ENCODE measurements around the gene DLX6. TPM values are rescaled to one million over a fixed set of nuclear protein-coding genes. Genes with fewer than 3 reads are reported as not detected.

Gene DLX6
- total and polyA plus RNA-seq, 2 experiments from 2014 or later = not detected

GRCh38 chr7:96989859-96990317 lies 15.5 kb upstream of the DLX6 start:
- TF ChIP-seq EZH2 (IDR thresholded peaks at IDR 0.05; ENCODE audit: low read depth, unreplicated experiment) = peak; percentile 84
- no peak for TF ChIP-seq EZH2phosphoT487 (IDR thresholded peaks at IDR 0.05; ENCODE audit: unreplicated experiment)
- Histone ChIP-seq H3F3A (replicated peaks; ENCODE audit: low read depth) (peaks cover 16% of the 10 kb centered on the region; the same call in 1 of the 2 replicates), H3K4me1 (ENCODE audit: insufficient read depth) (peaks cover 78% of the 10 kb centered on the region), H3K36me3 (ENCODE audit: insufficient read depth) (no peaks in the 10 kb centered on the region), H4K20me1 (replicated peaks; ENCODE audit: insufficient read depth) (peaks cover 14% of the 10 kb centered on the region), H3K27ac (ENCODE audit: low read depth) (no peak overlapping the region), H3K9me2 (ENCODE audit: insufficient read depth) (no peaks in the 10 kb centered on the region), H3K27me3 (ENCODE audit: insufficient read depth) (peaks cover 100% of the 10 kb centered on the region), H3K79me2 (replicated peaks; ENCODE audit: insufficient read depth) (no peaks in the 10 kb centered on the region), H2AFZ (no peak overlapping the region), H3K4me2 (peak overlapping the region; percentile 74), H3K4me3 (peak overlapping the region; percentile 43)
- Mint-ChIP-seq H3K4me1 (peaks cover 56% of the 10 kb centered on the region), H3K36me3 (ENCODE audit: low read depth) (no peaks in the 10 kb centered on the region), H3K9me3 (peaks cover 7% of the 10 kb centered on the region; the same call in 1 of the 3 replicates), H3K27ac (no peak overlapping the region), H3K27me3 (ENCODE audit: insufficient read depth, low read depth, poor library complexity) (peaks cover 95% of the 10 kb centered on the region), H3K4me3 (peak overlapping the region; percentile 59)
- no peak for ATAC-seq
- DNase-seq (ENCODE audit: low spot score) = no peak

GRCh38 chr7:96991546-96992191 lies 13.7 kb upstream of the DLX6 start:
- H3K9me3 Mint-ChIP-seq = peaks cover 7% of the 10 kb centered on the region; the same call in 1 of the 3 replicates
- Histone ChIP-seq H3K4me3 (peak overlapping the region; percentile 49), H3K27ac (ENCODE audit: low read depth) (no peak overlapping the region), H3K4me2 (peak overlapping the region; percentile 78), H3K79me2 (replicated peaks; ENCODE audit: insufficient read depth) (no peaks in the 10 kb centered on the region), H3K9me2 (ENCODE audit: insufficient read depth) (no peaks in the 10 kb centered on the region), H2AFZ (no peak overlapping the region), H3K36me3 (ENCODE audit: insufficient read depth) (no peaks in the 10 kb centered on the region), H4K20me1 (replicated peaks; ENCODE audit: insufficient read depth) (peaks cover 22% of the 10 kb centered on the region), H3K4me1 (ENCODE audit: insufficient read depth) (peaks cover 70% of the 10 kb centered on the region), H3K27me3 (ENCODE audit: insufficient read depth) (peaks cover 100% of the 10 kb centered on the region), H3F3A (replicated peaks; ENCODE audit: low read depth) (peaks cover 17% of the 10 kb centered on the region)
- H3K27me3 Mint-ChIP-seq (ENCODE audit: insufficient read depth, low read depth, poor library complexity) = peaks cover 100% of the 10 kb centered on the region
- H3K4me1 Mint-ChIP-seq = peaks cover 51% of the 10 kb centered on the region
- DNase-seq (ENCODE audit: low spot score) (peak; percentile 42), ATAC-seq (no peak)
- H3K27ac Mint-ChIP-seq = no peak overlapping the region
- H3K36me3 Mint-ChIP-seq (ENCODE audit: low read depth) = no peaks in the 10 kb centered on the region
- H3K4me3 Mint-ChIP-seq = peak overlapping the region; percentile 66; the same call in 2 of the 3 replicates
- TF ChIP-seq EZH2phosphoT487 (IDR thresholded peaks at IDR 0.05; ENCODE audit: unreplicated experiment) (no peak), POLR2AphosphoS5 (IDR thresholded peaks at IDR 0.05; ENCODE audit: low read depth) (no peak), NANOG (IDR thresholded peaks at IDR 0.05; ENCODE audit: borderline replicate concordance) (no peak), STAT1 (IDR thresholded peaks at IDR 0.05; ENCODE audit: unreplicated experiment) (no peak), ZNF114 (CRISPR knock-in tag; IDR thresholded peaks at IDR 0.05) (no peak), ZNF462 (CRISPR knock-in tag; IDR thresholded peaks at IDR 0.05) (no peak), ZNF331 (CRISPR knock-in tag; IDR thresholded peaks at IDR 0.05; ENCODE audit: low read depth) (no peak), JUNB (IDR thresholded peaks at IDR 0.05; ENCODE audit: unreplicated experiment) (no peak), CREB1 (CRISPR knock-in tag; IDR thresholded peaks at IDR 0.05; ENCODE audit: low read depth) (no peak), ETS1 (IDR thresholded peaks at IDR 0.05) (no peak)

Measured in GM23338 (cell line).